K562 (cell line): Measurements from ENCODE around the gene BDH1.

ENCODE experiments used
- CTCF ChIP-seq, 3 experiments: IDR thresholded peaks in 2 of 3; conservative IDR thresholded peaks in 1 of 3; 2 replicates each; pipeline ENCODE4 v1.5.1; 2011 to 2012; ENCODE audit warnings: low read length in 3 of 3, mild to moderate bottlenecking in 3 of 3, control low read depth in 2 of 3, improper control_type of control experiment in 1 of 3, inconsistent platforms in 1 of 3, low read depth in 1 of 3, mixed read lengths in 1 of 3, moderate library complexity in 1 of 3; ENCODE audit not compliant: insufficient read depth in 2 of 3
- POLR2A ChIP-seq: fragments of 450-650 bp; conservative IDR thresholded peaks from 2 replicates; pipeline ENCODE4 v1.6.1; 2016

- TF ChIP-seq POLR2A (no peak), CTCF (IDR thresholded peaks at IDR 0.05 in 2 of 3, conservative IDR thresholded peaks at IDR 0.05 in 1 of 3; ENCODE audit: insufficient read depth in 2 of 3, low read depth in 1 of 3, low read length in 3 of 3) (no peak)
These were observed 39.3 kb downstream of the BDH1 start for GRCh38 chr3:197516517-197516889.
